CD14-positive monocyte (primary cell): ENCODE measurements around the gene MIPEP. TPM values are rescaled to one million over a fixed set of nuclear protein-coding genes. Genes with fewer than 3 reads are reported as not detected.

ENCODE experiments used
- DNase-seq, 3 donors: peaks; one replicate each; pipeline ENCODE4 v3.0.0-alpha.2; 2011 to 2022
- H2AFZ ChIP-seq: 2 replicates; pipeline ENCODE4 v1.6.0; 2012; ENCODE audit warnings: mild to moderate bottlenecking, low read depth, low read length, inconsistent platforms; ENCODE audit not compliant: insufficient read depth, poor library complexity, severe bottlenecking
- H3K27ac ChIP-seq, 2 donors: 1 replicate in 1 of 2; 2 replicates in 1 of 2; pipeline ENCODE4 v1.5.1; 2012 to 2013; ENCODE audit warnings: low read length in 2 of 2, control low read depth in 1 of 2, inconsistent platforms in 1 of 2, low read depth in 1 of 2, mild to moderate bottlenecking in 1 of 2
- H3K27me3 ChIP-seq, 2 donors: one replicate each; pipeline versions ENCODE4 v1.6.0 to v1.6.1; 2011 to 2013; ENCODE audit warnings: low read length in 2 of 2; ENCODE audit not compliant: control insufficient read depth in 2 of 2, insufficient read depth in 2 of 2
- H3K36me3 ChIP-seq, 2 donors: replicated peaks in 1 of 2; 1 replicate in 1 of 2; 2 replicates in 1 of 2; pipeline versions ENCODE4 v1.5.1 to v1.6.1; 2012 to 2013; ENCODE audit warnings: low read length in 2 of 2, control low read depth in 1 of 2, inconsistent platforms in 1 of 2, mild to moderate bottlenecking in 1 of 2; ENCODE audit not compliant: insufficient read depth in 2 of 2, control insufficient read depth in 1 of 2
- H3K4me1 ChIP-seq, 2 donors: 1 replicate in 1 of 2; 2 replicates in 1 of 2; pipeline versions ENCODE4 v1.5.1 to v1.6.1; 2012 to 2013; ENCODE audit warnings: low read length in 2 of 2, control low read depth in 1 of 2, inconsistent platforms in 1 of 2, mild to moderate bottlenecking in 1 of 2, moderate library complexity in 1 of 2; ENCODE audit not compliant: insufficient read depth in 2 of 2, control insufficient read depth in 1 of 2
- H3K4me2 ChIP-seq: replicated peaks from 2 replicates; pipeline ENCODE3; 2012; ENCODE audit warnings: low read length, moderate library complexity, mild to moderate bottlenecking; ENCODE audit not compliant: poor library complexity, severe bottlenecking; ENCODE audit errors: extremely low read depth
- H3K4me3 ChIP-seq, 3 experiments: fragments of 200-600 bp in 1 of 3; sonication (generic) in 1 of 3; replicated peaks in 1 of 3; 1 replicate in 2 of 3; 2 replicates in 1 of 3; pipeline ENCODE4 v1.5.1; 2011 to 2013; ENCODE audit warnings: low read length in 3 of 3, mild to moderate bottlenecking in 3 of 3, control low read depth in 2 of 3, low read depth in 2 of 3, inconsistent platforms in 1 of 3, moderate library complexity in 1 of 3
- H3K79me2 ChIP-seq: 2 replicates; pipeline ENCODE4 v1.6.0; 2012; ENCODE audit warnings: mild to moderate bottlenecking, control low read depth, inconsistent platforms, low read length, moderate library complexity; ENCODE audit not compliant: insufficient read depth
- H3K9ac ChIP-seq: 2 replicates; pipeline ENCODE4 v1.6.0; 2017; ENCODE audit warnings: low read length, mild to moderate bottlenecking; ENCODE audit not compliant: insufficient read depth, poor library complexity, severe bottlenecking
- H3K9me3 ChIP-seq, 2 donors: replicated peaks in 1 of 2; 1 replicate in 1 of 2; 2 replicates in 1 of 2; pipeline versions ENCODE4 v1.5.1 to v1.6.1; 2012 to 2013; ENCODE audit warnings: low read length in 2 of 2, control low read depth in 1 of 2; ENCODE audit not compliant: control insufficient read depth in 1 of 2, insufficient read depth in 1 of 2
- H4K20me1 ChIP-seq: 2 replicates; pipeline ENCODE4 v1.6.0; 2012; ENCODE audit warnings: mild to moderate bottlenecking, low read length, control low read depth, moderate library complexity; ENCODE audit not compliant: insufficient read depth
- H3K27ac Mint-ChIP-seq, 7 donors: one replicate each; pipeline ENCODE4 v1.8.0; 2020; ENCODE audit warnings: mild to moderate bottlenecking in 7 of 7, mixed read lengths in 7 of 7, moderate library complexity in 6 of 7, inconsistent platforms in 2 of 7
- H3K27me3 Mint-ChIP-seq, 3 donors: one replicate each; pipeline ENCODE4 v1.8.0; 2021 to 2022; ENCODE audit warnings: low read depth in 3 of 3, mild to moderate bottlenecking in 3 of 3, mixed read lengths in 3 of 3, moderate library complexity in 3 of 3, inconsistent platforms in 1 of 3
- H3K36me3 Mint-ChIP-seq, 2 donors: one replicate each; pipeline ENCODE4 v1.8.0; 2020; ENCODE audit warnings: mixed read lengths in 2 of 2, inconsistent platforms in 1 of 2, mild to moderate bottlenecking in 1 of 2
- H3K4me1 Mint-ChIP-seq: one replicate; pipeline ENCODE4 v1.8.0; 2020; ENCODE audit warnings: mild to moderate bottlenecking, mixed read lengths
- H3K4me3 Mint-ChIP-seq, 2 donors: one replicate each; pipeline ENCODE4 v1.8.0; 2020; ENCODE audit warnings: mild to moderate bottlenecking in 2 of 2, mixed read lengths in 2 of 2, moderate library complexity in 1 of 2
- H3K9me3 Mint-ChIP-seq, 7 donors: one replicate each; pipeline ENCODE4 v1.8.0; 2020 to 2022; ENCODE audit warnings: mixed read lengths in 7 of 7, mild to moderate bottlenecking in 6 of 7, moderate library complexity in 6 of 7, inconsistent platforms in 2 of 7
- WGBS: methylation state at CpG from one replicate; pipeline ENCODE4 v1.1.5; 2013; ENCODE audit warnings: missing lambda C conversion rate; ENCODE audit not compliant: insufficient coverage; 5-methylcytosine and 5-hydroxymethylcytosine counted together
- intact Hi-C, 2 donors: fragments of 100-400 bp; cut with micrococcal nuclease; formaldehyde crosslinking; loops; one replicate each; pipeline versions ENCODE4 v1.15.0 to v1.15.1; 2023
- polyA plus RNA-seq, 3 donors: library from polyadenylated mRNA; depleted of rRNA in 1 of 3; unstranded in 2 of 3; stranded (reverse) in 1 of 3; fragments of 300-500 nt in 2 of 3; fragments of >200 nt in 1 of 3; fragmentation: Illumina TruSeq in 2 of 3; gene quantifications; 1 replicate in 2 of 3; 2 replicates in 1 of 3; pipeline ENCODE4 v1.2.3, GENCODE V29; 2012 to 2021
- TF ChIP-seq, protein P1 (sequence below): fragments of 200-600 bp; IDR thresholded peaks from one replicate; pipeline ENCODE4 v1.8.0; 2022; ENCODE audit warnings: antibody characterized with exemption, mild to moderate bottlenecking

MIPEP gene
- polyA plus RNA-seq, 3 donors = 1.2 to 9.9 (median 7.7) TPM

GRCh38 chr13:23744315-23744714 is 144.9 kb downstream of the MIPEP start:
- Histone ChIP-seq H3K36me3 (no peaks in the 10 kb centered on the region), H4K20me1 (no peaks in the 10 kb centered on the region), H3K9ac (no peak overlapping the region), H3K4me1 (no peaks in the 10 kb centered on the region), H3K79me2 (no peaks in the 10 kb centered on the region), H3K9me3 (no peaks in the 10 kb centered on the region), H2AFZ (no peak overlapping the region), H3K27me3 (no peaks in the 10 kb centered on the region), H3K4me2 (no peak overlapping the region), H3K4me3 (no peak overlapping the region), H3K27ac (no peak overlapping the region)
- Mint-ChIP-seq H3K4me3 (no peak overlapping the region), H3K27ac (no peak overlapping the region), H3K4me1 (no peaks in the 10 kb centered on the region), H3K9me3 (no peaks in the 10 kb centered on the region), H3K36me3 (no peaks in the 10 kb centered on the region), H3K27me3 (peaks cover 0 to 1% (median 0%) of the 10 kb centered on the region in 3 donors)
- TF ChIP-seq, protein P1, sequence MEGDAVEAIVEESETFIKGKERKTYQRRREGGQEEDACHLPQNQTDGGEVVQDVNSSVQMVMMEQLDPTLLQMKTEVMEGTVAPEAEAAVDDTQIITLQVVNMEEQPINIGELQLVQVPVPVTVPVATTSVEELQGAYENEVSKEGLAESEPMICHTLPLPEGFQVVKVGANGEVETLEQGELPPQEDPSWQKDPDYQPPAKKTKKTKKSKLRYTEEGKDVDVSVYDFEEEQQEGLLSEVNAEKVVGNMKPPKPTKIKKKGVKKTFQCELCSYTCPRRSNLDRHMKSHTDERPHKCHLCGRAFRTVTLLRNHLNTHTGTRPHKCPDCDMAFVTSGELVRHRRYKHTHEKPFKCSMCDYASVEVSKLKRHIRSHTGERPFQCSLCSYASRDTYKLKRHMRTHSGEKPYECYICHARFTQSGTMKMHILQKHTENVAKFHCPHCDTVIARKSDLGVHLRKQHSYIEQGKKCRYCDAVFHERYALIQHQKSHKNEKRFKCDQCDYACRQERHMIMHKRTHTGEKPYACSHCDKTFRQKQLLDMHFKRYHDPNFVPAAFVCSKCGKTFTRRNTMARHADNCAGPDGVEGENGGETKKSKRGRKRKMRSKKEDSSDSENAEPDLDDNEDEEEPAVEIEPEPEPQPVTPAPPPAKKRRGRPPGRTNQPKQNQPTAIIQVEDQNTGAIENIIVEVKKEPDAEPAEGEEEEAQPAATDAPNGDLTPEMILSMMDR = no peak
- intact Hi-C loops = no loop called here
- no peak for DNase-seq

GRCh38 chr13:23743278-23744076 is 145.7 kb downstream of the MIPEP start:
- Histone ChIP-seq H3K36me3 (no peaks in the 10 kb centered on the region), H2AFZ (no peak overlapping the region), H3K4me2 (no peak overlapping the region), H3K9ac (no peak overlapping the region), H3K27me3 (no peaks in the 10 kb centered on the region), H4K20me1 (no peaks in the 10 kb centered on the region), H3K9me3 (no peaks in the 10 kb centered on the region), H3K4me1 (no peaks in the 10 kb centered on the region), H3K79me2 (no peaks in the 10 kb centered on the region), H3K4me3 (no peak overlapping the region), H3K27ac (no peak overlapping the region)
- Mint-ChIP-seq H3K36me3 (no peaks in the 10 kb centered on the region), H3K9me3 (peaks cover 0 to under 1% (median 0%) of the 10 kb centered on the region in 7 donors), H3K4me1 (no peaks in the 10 kb centered on the region), H3K27me3 (peaks cover 0 to 1% (median 0%) of the 10 kb centered on the region in 3 donors), H3K4me3 (no peak overlapping the region), H3K27ac (no peak overlapping the region)
- no peak for DNase-seq
- intact Hi-C loops = no loop called here
- TF ChIP-seq, protein P1 = no peak
- 86% methylated on average over 2 of the region's 8 CpGs for WGBS
